Inferior parietal cortex (tissue), 1 donor: ENCODE results near the gene MRM2.
"Not testable (repeated sequence)": the region's sequence is repeated elsewhere in the genome, so short reads cannot be mapped to it uniquely, and the experiment has no call there.

Source experiments
- DNase-seq: peaks from one replicate; pipeline ENCODE4 v3.0.0-alpha.2; 2016; ENCODE audit errors: extremely low spot score

The MRM2 gene

DNA sequence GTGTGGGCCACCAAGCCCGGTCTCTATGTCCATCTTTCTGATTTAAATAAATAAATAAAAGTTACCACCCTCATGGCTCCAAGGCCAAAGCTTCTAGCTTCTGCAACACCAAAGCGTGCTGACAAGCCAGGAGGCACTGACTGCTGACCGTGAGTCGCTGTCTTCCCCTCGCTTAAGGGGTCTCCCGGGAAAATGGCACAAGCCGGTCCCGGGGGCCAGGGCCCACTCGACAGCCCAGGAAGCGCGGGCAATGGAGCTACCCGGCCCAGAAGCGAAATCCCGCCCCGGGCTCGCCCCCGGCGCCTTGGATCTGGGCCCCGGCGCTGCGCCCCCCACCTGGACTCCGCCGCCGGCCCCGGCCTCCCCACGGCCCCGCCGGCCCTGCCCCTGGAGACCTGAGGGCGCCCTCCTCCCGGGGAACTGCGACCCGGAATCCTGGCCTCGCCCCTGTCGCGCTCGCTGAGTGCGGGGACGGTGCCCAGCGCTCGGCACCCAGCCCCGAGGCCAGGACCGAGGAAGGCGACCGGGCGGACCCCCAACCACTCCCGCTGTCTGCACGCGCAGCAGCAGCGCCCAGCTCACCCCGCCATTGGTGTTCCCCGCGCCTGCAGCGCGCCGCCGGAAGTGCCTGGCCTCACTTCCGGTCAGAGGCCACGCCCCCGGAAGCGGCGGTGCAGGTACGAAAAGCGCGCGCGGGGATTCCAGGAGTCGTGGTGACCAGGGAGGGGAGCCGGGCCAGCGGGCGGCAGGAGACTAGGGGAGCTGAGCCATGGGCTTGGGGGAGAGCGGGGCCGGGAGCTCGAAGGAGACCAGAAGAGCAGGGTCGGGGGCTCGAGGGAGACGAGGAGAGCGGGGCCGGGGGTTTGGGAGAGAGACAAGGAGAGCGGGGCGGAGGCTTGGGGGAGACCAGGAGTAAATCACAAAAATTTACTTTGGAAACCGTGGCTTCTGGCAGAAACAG is at the start of gene MRM2, which contains the start of gene NUDT1:
Gene MRM2, minus strand, starts transcription at position 626 of the 961 bp plus-strand sequence. Its CDS starts 36 bp downstream, at position 590.
Gene NUDT1, plus strand, starts transcription at position 647 of the 961 bp plus-strand sequence. CDS start 2,349 bp downstream, outside the sequence.
- peak; percentile 84 for DNase-seq

DNA sequence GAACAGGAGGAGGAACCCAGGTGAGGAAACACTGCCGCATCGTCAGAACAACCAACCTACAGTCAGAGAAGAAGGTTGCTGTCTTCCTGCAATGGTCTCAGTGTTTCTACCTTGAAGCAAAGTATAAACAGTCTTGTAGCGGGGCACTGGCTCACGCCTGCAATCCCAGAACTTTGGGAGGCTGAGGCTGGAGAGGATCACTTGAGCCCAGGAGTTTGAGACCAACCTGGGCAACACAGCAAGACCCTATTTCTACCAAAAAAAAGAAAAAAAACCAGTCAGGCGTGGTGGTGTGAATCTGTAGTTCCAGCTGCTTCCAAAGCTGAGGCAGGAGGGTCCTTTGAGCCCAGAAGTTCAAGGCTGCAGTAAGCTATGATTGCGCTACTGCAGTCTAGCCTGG is 48.9 kb upstream of the MRM2 start:
- DNase-seq, result no peak

GRCh38 chr7:2289621-2290020 is 47.6 kb upstream of the MRM2 start:
- DNase-seq, result no peak

DNA sequence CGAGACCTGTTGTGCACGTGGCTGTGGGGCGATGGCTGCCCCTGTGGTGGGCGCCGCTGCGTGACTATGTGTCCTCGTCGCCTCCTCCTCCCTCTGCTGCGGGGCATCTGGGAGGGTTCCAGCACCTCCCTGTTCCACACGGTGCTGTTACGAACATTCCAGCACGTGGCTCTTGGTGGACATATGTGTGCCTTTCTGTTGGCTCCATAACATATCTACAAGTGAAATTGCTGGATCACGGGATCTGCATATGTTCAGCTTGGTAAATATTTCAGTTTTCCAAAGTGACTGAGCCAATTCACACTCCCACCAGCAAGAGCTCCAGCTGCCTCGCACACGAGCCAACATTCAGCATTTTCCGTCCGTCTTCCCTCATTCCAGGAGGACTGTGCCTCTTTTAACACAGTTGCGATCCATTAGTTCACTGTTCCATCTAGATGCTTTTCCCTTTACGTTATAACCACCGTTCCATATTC is 47.1 kb upstream of the MRM2 start:
- DNase-seq, result peak; percentile 51

DNA sequence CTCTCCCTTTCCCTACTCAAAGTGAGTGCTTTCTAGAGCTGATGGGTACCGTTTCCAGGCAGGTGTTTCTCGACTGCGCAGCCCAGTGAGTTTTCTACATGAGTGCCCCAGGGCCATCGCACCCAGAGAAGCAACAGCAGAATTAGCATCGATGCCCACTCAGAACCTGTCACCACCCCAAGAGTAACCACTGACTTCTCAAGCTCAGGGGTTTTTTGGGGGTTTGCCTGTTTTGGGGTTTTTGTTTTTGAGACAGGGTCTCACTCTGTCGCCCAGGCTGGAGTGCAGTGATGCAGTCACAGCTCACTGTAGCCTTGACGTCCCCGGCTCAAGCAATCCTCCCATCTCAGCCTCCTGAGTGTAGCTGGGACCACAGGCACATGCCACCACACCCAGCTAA is 46.5 kb upstream of the MRM2 start:
- no peak for DNase-seq

GRCh38 chr7:2287745-2288144 is 45.7 kb upstream of the MRM2 start:
- no peak for DNase-seq

DNA sequence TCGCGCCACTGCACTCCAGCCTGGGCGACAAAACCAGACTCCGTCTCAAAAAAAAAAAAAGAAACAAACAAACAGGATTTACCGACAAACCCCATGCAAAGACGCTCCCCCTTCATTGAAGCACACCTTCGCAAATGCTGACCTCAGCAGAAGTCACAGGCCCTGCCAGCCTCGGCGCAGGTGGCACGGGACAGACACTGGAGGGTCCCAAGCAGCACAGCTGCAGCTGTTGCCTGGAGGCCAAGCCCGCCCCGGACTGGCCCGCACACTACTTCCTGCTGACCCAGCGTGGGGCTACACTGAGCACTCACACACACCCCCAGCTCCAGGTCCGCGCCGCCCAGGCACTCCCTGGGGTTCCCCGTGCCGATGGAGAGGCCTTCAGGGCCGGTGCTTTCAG is 41.1 kb upstream of the MRM2 start:
- no peak for DNase-seq

DNA sequence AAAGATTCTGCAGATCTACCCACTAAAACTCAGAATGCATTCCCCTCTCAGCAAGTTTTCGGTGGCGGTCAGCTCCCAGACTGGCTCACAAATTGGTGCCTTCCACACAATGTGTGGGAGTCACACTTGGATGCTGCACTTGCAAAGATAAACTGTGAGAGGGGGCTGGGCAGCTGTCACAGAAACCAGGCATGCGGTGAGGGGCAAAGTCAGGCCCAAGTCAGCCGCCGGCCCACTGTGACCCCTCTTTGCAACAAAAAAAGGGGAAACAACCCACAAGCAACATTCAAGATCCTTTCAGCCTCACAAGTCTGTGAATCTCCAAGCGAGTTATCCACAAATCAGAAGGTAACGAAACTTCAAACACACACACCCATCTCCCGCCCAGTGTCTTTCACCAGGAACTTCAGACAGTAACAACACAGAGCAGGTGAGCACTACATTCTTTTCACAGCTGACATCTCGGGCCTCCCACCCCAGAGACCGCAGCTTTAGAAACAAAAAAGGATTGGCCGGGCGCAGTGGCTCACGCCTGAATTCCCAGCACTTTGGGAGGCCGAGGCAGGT is 40.3 kb upstream of the MRM2 start:
- DNase-seq, result no peak

- no peak for DNase-seq
Measured at GRCh38 chr7:2281541-2281940, 39.5 kb upstream of the MRM2 start.

DNA sequence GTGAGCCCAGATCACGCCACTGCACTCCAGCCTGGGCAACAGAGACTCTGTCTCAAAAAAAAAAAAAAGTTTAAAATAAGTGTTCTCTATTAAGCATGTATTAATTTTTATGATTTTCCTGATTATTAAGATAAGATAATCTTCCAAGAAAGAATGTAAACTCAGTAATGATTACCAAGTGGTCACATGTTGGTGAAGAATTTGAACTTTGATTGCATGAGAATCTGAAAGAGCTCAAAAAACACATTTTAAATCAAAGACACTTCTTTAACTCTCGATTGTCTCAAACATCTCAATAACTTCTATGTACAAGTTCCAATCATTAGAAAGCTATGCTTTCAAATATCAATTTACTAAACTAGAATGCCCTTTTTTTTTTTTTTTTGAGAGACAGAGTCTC is 38.4 kb upstream of the MRM2 start:
- no peak for DNase-seq

GRCh38 chr7:2279896-2280295 is 37.9 kb upstream of the MRM2 start:
- no peak for DNase-seq

DNA sequence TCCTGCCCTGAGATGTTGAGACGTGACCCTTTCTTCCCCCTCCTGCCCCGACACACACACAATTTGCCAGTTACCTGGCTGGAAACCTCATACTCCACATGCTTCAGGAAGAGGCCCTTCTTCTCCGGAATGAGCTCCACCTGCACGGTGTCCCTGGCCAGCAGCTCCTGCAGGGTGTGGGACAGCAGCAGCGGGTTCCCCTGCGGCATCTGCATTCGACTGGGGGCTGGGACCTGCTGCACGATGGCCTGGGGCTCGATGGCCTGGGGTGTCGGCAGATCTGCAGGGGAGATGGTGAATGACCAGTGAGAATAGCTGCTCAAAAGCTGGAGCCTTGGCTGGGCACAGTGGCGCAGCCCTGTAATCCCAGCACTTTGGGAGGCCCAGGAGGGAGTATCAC is 36.0 kb upstream of the MRM2 start:
- DNase-seq, result no peak

GRCh38 chr7:2276107-2276506 is 34.1 kb upstream of the MRM2 start:
- DNase-seq, result no peak

GRCh38 chr7:2275101-2275500 is 33.1 kb upstream of the MRM2 start:
- DNase-seq, result no peak

- no peak for DNase-seq
Measured at GRCh38 chr7:2274666-2275065, 32.7 kb upstream of the MRM2 start.

- DNase-seq, result no peak
Measured at GRCh38 chr7:2273866-2274265, 31.9 kb upstream of the MRM2 start.

DNA sequence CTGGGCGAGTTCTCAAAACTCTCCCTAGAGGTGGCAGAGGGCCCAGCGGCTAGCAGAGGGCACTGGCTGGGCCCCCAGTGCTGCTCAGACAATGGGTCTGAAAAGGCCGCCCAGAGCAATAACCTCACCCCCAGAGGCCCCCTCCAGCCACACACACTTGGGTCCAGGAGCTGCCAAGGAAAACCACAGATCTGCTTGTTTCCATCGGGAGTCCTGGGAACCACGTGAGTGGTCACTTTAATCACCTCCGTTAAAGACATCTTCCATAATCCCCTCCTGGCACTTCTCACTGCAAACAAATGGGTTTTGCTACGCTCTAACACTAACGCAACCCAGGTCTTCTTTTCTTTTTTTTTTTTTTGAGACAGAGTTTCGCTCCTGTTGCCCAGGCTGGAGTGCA is 30.0 kb upstream of the MRM2 start:
- no peak for DNase-seq

DNA sequence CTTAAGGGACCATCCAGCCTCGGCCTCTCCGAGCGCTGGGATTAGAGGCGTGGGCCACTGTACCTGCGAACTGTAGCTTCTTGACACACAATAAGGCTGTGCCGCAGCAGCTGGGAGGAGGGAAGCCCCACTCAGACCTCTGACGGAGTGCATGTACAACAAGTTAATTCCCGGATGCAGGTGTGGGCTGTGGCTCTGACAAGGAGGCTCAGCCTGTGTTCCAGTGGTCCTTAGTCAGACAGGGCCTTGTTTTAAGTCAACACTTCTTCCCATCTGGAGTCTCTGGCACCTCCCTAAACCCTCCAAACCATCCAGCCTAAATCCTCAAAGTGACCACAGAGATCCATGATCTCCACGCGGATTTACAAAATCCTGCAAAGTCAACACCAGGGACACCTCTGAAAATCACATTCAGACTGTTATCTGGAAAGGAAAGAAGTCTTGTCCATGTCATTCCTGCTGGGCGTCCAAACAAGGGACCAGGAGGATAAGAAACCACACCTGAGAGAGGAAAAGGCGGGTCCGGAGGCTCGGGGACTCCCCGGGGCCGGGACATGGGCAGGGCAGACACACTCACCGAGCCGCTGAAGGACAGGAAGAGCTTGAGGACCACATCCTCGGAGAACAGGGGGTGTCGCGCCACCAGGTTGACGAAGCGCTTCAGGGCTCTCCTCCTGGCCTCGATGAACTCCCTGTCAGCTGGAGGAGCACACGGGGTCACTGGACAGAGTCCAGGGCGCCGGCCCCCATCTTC is 29.4 kb upstream of the MRM2 start:
- no peak for DNase-seq

GRCh38 chr7:2270495-2270894 is 28.5 kb upstream of the MRM2 start:
- DNase-seq, result no peak

GRCh38 chr7:2269991-2270460 is 28.0 kb upstream of the MRM2 start:
- DNase-seq, result no peak

GRCh38 chr7:2269089-2269990 is 27.3 kb upstream of the MRM2 start:
- DNase-seq, result not testable (repeated sequence)
